HepG2 (cell line): ENCODE measurements around the gene ZNF764. TPM values are rescaled to one million over a fixed set of nuclear protein-coding genes. Genes with fewer than 3 reads are reported as not detected.

Experiments
- AGO1 ChIP-seq: fragments of 200-400 bp; formaldehyde crosslinking; IDR thresholded peaks from 2 replicates; pipeline ENCODE4 v1.6.1; 2017; ENCODE audit warnings: mild to moderate bottlenecking, low read depth, low read length, moderate library complexity; ENCODE audit not compliant: poor library complexity, severe bottlenecking
- CAMTA2 ChIP-seq: sonication (generic); formaldehyde crosslinking; IDR thresholded peaks from 2 replicates; pipeline ENCODE4 v1.4.0; 2020; ENCODE audit warnings: mild to moderate bottlenecking, missing genetic modification reagents, borderline replicate concordance
- CHD2 ChIP-seq: IDR thresholded peaks from 2 replicates; pipeline ENCODE4 v1.6.1; 2011; ENCODE audit warnings: low read depth, low read length, improper control_type of control experiment
- GPN1 ChIP-seq: sonication (generic); formaldehyde crosslinking; IDR thresholded peaks from 2 replicates; pipeline ENCODE4 v1.5.1; 2020; ENCODE audit warnings: missing genetic modification reagents, borderline replicate concordance
- HINFP ChIP-seq: sonication (generic); formaldehyde crosslinking; IDR thresholded peaks from 2 replicates; pipeline ENCODE4 v1.4.0; 2020; ENCODE audit warnings: low read depth, mild to moderate bottlenecking, missing genetic modification reagents
- MBNL3 ChIP-seq: fragments of 250-450 bp; sonication (Bioruptor Pico); conservative IDR thresholded peaks from 2 replicates; pipeline ENCODE4 v1.8.0; 2022; ENCODE audit warnings: mild to moderate bottlenecking, inconsistent platforms
- MEF2D ChIP-seq: sonication (generic); formaldehyde crosslinking; IDR thresholded peaks from 2 replicates; pipeline ENCODE4 v1.5.1; 2020; ENCODE audit warnings: mild to moderate bottlenecking, missing genetic modification reagents
- MYPOP ChIP-seq: sonication (generic); formaldehyde crosslinking; IDR thresholded peaks from 2 replicates; pipeline ENCODE4 v1.8.1; 2023; ENCODE audit warnings: mild to moderate bottlenecking, moderate library complexity, missing genetic modification reagents
- NFYB ChIP-seq: sonication (generic); formaldehyde crosslinking; IDR thresholded peaks from 2 replicates; pipeline ENCODE4 v1.4.0; 2020; ENCODE audit warnings: missing genetic modification reagents
- POLR2AphosphoS2 ChIP-seq: IDR thresholded peaks from 2 replicates; pipeline ENCODE4 v1.6.1; 2011; ENCODE audit warnings: low read depth, low read length, improper control_type of control experiment
- RCOR2 ChIP-seq: IDR thresholded peaks from 2 replicates; pipeline ENCODE4 v1.6.1; 2016; ENCODE audit warnings: missing biosample characterization, missing genetic modification reagents
- RFX1 ChIP-seq: fragments of 450-650 bp; IDR thresholded peaks from 2 replicates; pipeline ENCODE4 v1.6.1; 2017
- SMAD3 ChIP-seq: sonication (generic); formaldehyde crosslinking; IDR thresholded peaks from 2 replicates; pipeline ENCODE4 v1.4.0; 2020; ENCODE audit warnings: missing genetic modification reagents
- SOX13 ChIP-seq, 3 experiments: fragments of 450-650 bp in 1 of 3; sonication (generic) in 1 of 3; formaldehyde crosslinking in 1 of 3; IDR thresholded peaks in 2 of 3; conservative IDR thresholded peaks in 1 of 3; 2 replicates each; pipeline versions ENCODE4 v1.5.0 to v1.6.1; 2016 to 2020; ENCODE audit warnings: antibody characterized with exemption in 1 of 3, mild to moderate bottlenecking in 1 of 3, missing compliant biosample characterization in 1 of 3, missing genetic modification reagents in 1 of 3, moderate library complexity in 1 of 3
- ZNF576 ChIP-seq: sonication (generic); formaldehyde crosslinking; IDR thresholded peaks from 2 replicates; pipeline ENCODE4 v1.4.0; 2020; ENCODE audit warnings: mild to moderate bottlenecking, missing genetic modification reagents
- ZNF589 ChIP-seq: sonication (generic); formaldehyde crosslinking; conservative IDR thresholded peaks from 2 replicates; pipeline ENCODE4 v1.8.0; 2022; ENCODE audit warnings: mild to moderate bottlenecking, moderate library complexity, missing genetic modification reagents
- ZNF788 ChIP-seq: sonication (generic); formaldehyde crosslinking; IDR thresholded peaks from 2 replicates; pipeline ENCODE4 v1.5.0; 2020; ENCODE audit warnings: mild to moderate bottlenecking, missing genetic modification reagents, borderline replicate concordance
- polyA plus RNA-seq, 8 experiments: library from polyadenylated mRNA; depleted of rRNA in 3 of 8; stranded (reverse) in 7 of 8; unstranded in 1 of 8; fragments of >200 nt; fragmentation: Illumina TruSeq in 4 of 8; extraction: Trizol in 4 of 8; gene quantifications; 2 replicates each; pipeline versions ENCODE4 v1.2.1 to v1.2.3, GENCODE V29; 2011 to 2016; ENCODE audit warnings: low read depth in 4 of 8, missing spikeins in 1 of 8, mixed read lengths in 1 of 8; ENCODE audit not compliant: insufficient read depth in 1 of 8
- total RNA-seq, 5 experiments: library from RNA; depleted of rRNA; stranded (reverse); fragments of >200 nt; fragmentation: Illumina TruSeq; extraction: Trizol; gene quantifications; 2 replicates each; pipeline ENCODE4 v1.2.3, GENCODE V29; 2016; ENCODE audit warnings: low read depth in 1 of 5
- TF ChIP-seq, protein P1 (sequence below): sonication (generic); formaldehyde crosslinking; IDR thresholded peaks from 2 replicates; pipeline ENCODE4 v1.4.0; 2020; ENCODE audit warnings: missing genetic modification reagents
- TF ChIP-seq, protein P2 (sequence below): sonication (generic); formaldehyde crosslinking; IDR thresholded peaks from 2 replicates; pipeline ENCODE4 v1.4.0; 2020; ENCODE audit warnings: missing genetic modification reagents, borderline replicate concordance

ZNF764 gene
- total and polyA plus RNA-seq, 2 of the 13 experiments (the other 11 are each of a cell fraction or from before 2014, with no cell fraction given) = 4.1 to 9.1 TPM

DNA sequence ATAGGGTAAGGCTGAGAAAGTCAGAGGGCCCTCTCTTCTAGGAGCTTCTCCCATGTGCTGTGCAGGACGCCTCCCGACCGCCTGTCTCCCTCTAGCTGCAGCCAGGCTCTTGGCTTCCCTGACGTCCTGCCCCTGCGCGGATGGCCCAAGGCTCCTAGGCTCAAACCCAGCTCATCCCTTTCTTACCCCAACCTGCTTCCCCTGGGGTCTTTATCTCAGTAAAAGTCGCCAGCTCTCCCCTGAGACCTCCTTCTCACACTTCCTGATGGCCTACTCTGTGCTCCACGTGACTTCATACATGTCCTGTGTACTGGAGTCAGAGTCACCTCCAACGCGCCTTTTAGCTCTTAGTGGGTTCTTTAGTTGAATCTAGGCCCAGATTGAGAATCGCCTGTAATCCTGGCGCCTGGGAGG lies 22.4 kb downstream of the ZNF764 start (continued):
- TF ChIP-seq, protein P1, sequence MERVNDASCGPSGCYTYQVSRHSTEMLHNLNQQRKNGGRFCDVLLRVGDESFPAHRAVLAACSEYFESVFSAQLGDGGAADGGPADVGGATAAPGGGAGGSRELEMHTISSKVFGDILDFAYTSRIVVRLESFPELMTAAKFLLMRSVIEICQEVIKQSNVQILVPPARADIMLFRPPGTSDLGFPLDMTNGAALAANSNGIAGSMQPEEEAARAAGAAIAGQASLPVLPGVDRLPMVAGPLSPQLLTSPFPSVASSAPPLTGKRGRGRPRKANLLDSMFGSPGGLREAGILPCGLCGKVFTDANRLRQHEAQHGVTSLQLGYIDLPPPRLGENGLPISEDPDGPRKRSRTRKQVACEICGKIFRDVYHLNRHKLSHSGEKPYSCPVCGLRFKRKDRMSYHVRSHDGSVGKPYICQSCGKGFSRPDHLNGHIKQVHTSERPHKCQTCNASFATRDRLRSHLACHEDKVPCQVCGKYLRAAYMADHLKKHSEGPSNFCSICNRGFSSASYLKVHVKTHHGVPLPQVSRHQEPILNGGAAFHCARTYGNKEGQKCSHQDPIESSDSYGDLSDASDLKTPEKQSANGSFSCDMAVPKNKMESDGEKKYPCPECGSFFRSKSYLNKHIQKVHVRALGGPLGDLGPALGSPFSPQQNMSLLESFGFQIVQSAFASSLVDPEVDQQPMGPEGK = peak; percentile 41; the same call in 1 of the 2 replicates
- TF ChIP-seq SMAD3 (CRISPR knock-in tag) = 0 out of 2 replicates have a peak, but pooled peaks have one; percentile 7
- TF ChIP-seq ZNF788 (CRISPR knock-in tag) = peak; percentile 26; the same call in 1 of the 2 replicates
- TF ChIP-seq RCOR2 = no peak
- no peak for TF ChIP-seq RFX1
- TF ChIP-seq MBNL3 (CRISPR knock-in tag) = no peak
- 0 out of 2 replicates have a peak, but pooled peaks have one; percentile 26 for TF ChIP-seq CHD2
- TF ChIP-seq ZNF576 (CRISPR knock-in tag) = 0 out of 2 replicates have a peak, but pooled peaks have one; percentile 61
- TF ChIP-seq MYPOP = no peak
- TF ChIP-seq HINFP (CRISPR knock-in tag) = peak; percentile 86; the same call in 1 of the 2 replicates
- no peak for TF ChIP-seq GPN1 (CRISPR knock-in tag)
- TF ChIP-seq, protein P2, sequence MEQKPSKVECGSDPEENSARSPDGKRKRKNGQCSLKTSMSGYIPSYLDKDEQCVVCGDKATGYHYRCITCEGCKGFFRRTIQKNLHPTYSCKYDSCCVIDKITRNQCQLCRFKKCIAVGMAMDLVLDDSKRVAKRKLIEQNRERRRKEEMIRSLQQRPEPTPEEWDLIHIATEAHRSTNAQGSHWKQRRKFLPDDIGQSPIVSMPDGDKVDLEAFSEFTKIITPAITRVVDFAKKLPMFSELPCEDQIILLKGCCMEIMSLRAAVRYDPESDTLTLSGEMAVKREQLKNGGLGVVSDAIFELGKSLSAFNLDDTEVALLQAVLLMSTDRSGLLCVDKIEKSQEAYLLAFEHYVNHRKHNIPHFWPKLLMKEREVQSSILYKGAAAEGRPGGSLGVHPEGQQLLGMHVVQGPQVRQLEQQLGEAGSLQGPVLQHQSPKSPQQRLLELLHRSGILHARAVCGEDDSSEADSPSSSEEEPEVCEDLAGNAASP (CRISPR knock-in tag) = no peak; the same call in 1 of the 2 replicates
- no peak for TF ChIP-seq SOX13 (IDR thresholded peaks at IDR 0.05)
- TF ChIP-seq SOX13 (CRISPR knock-in tag; conservative IDR thresholded peaks at IDR 0.05 in 1 of 2, IDR thresholded peaks at IDR 0.05 in 1 of 2) = peak; percentile 0 to 32; a peak in 1 of 4 replicates
- TF ChIP-seq CAMTA2 (CRISPR knock-in tag) = no peak
- TF ChIP-seq MEF2D (CRISPR knock-in tag) = peak; percentile 88
- TF ChIP-seq ZNF589 (CRISPR knock-in tag) = no peak
- no peak for TF ChIP-seq AGO1
- TF ChIP-seq NFYB (CRISPR knock-in tag) = no peak
- TF ChIP-seq POLR2AphosphoS2 = no peak
